Stimulated activated naive B cell treated with anti-CD40 and anti-IgM and Interleukin-4, amounts not matched to agents 10 μg/mL and 1 μg/mL and 100 μg/mL, for 72 hours (primary cell): ENCODE data around the gene PTBP1.
"Not testable (repeated sequence)": the region's sequence is repeated elsewhere in the genome, so short reads cannot be mapped to it uniquely, and the experiment has no call there.

ENCODE experiments used
- ATAC-seq, 2 donors: fragments of 150-1000 bp; cut with Tn5 transposase; replicated peaks; 2 replicates each; pipeline ENCODE4 v1.10.0; 2021; ENCODE audit warnings: moderate library complexity in 1 of 2
- DNase-seq: peaks from one replicate; pipeline ENCODE4 v3.0.0; 2021
- H3K27ac Mint-ChIP-seq: one replicate; pipeline ENCODE4 v1.8.0; 2022; ENCODE audit warnings: mild to moderate bottlenecking, mixed read lengths
- H3K27me3 Mint-ChIP-seq, 2 donors: one replicate each; pipeline ENCODE4 v1.8.0; 2022; ENCODE audit warnings: mixed read lengths in 2 of 2
- H3K36me3 Mint-ChIP-seq, 2 donors: one replicate each; pipeline ENCODE4 v1.8.0; 2022; ENCODE audit warnings: mixed read lengths in 2 of 2, mild to moderate bottlenecking in 1 of 2
- H3K4me1 Mint-ChIP-seq, 2 donors: one replicate each; pipeline ENCODE4 v1.8.0; 2022; ENCODE audit warnings: mixed read lengths in 2 of 2, mild to moderate bottlenecking in 1 of 2
- H3K4me3 Mint-ChIP-seq, 2 donors: one replicate each; pipeline ENCODE4 v1.8.0; 2022; ENCODE audit warnings: mild to moderate bottlenecking in 2 of 2, mixed read lengths in 2 of 2, moderate library complexity in 1 of 2
- H3K9me3 Mint-ChIP-seq, 2 donors: one replicate each; pipeline ENCODE4 v1.8.0; 2022; ENCODE audit warnings: mixed read lengths in 2 of 2, mild to moderate bottlenecking in 1 of 2

PTBP1 gene

DNA sequence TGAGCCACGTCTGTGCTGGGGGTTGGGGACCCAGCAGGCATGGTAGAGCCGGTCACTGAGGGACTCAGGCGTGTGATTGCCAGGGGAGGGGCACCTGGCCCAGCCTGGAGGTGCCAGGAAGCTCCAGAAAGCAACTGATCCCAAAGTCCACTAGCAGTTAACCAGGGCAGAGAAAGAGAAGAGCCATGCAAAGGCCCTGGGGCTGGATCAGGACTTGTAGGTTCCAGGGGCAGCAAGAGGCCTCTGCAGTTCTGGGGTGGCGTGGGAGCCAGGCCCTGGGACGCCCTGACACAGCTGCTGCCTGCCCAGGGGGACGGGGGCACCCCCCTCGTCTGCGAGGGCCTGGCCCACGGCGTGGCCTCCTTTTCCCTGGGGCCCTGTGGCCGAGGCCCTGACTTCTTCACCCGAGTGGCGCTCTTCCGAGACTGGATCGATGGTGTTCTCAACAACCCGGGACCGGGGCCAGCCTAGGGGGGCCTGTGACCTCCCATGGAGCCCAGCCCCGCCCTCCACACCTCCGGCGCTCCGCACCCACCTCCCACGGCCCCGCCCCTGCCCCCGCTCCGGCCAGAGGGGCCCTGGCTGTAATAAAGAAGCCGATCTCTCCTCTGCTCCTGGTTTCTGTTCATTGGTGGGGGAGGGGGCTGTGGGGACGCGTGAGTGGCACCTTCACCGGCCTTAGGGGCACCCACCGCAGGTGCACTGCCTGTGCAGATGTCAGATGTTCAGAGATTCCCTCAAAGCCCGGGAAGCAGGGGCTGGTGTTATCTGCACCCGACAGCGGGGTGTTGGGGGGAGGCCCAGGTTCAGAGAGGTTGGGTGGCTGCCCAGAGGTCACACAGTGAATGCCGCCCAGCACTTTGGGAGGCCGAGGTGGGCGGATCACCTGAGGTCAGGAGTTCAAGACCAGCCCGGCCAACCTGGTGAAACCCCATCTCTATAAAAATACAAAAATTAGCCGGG, 34.4 kb downstream of the PTBP1 start:
- Mint-ChIP-seq H3K4me1 (peaks cover 0 to 4% of the 10 kb centered on the region in 2 donors), H3K27me3 (peaks cover 25 to 44% of the 10 kb centered on the region in 2 donors), H3K36me3 (no peaks in the 10 kb centered on the region), H3K4me3 (no peak overlapping the region), H3K27ac (no peak overlapping the region), H3K9me3 (no peaks in the 10 kb centered on the region)
- ATAC-seq (no peak), DNase-seq (no peak)

DNA sequence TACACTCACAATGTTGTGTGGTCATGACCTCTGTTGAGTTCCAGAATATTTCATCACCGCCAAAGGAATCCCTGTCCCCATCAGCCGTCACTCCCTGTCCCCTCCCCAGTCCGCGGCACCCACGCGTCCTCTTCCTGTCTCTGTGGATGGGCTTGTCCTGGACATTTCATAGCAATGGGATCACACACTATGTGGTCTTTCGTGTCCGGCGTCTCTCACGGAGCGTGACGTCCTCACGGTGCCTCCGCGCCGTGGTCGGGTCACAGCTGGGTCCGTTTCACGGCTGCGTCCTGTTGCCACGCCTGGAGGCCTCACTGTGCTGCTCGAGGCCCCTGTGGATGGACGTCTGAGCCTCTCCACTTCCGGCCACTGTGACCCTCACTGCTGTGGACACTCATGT, 37.0 kb downstream of the PTBP1 start:
- peaks cover 36 to 37% of the 10 kb centered on the region in 2 donors for H3K27me3 Mint-ChIP-seq

DNA sequence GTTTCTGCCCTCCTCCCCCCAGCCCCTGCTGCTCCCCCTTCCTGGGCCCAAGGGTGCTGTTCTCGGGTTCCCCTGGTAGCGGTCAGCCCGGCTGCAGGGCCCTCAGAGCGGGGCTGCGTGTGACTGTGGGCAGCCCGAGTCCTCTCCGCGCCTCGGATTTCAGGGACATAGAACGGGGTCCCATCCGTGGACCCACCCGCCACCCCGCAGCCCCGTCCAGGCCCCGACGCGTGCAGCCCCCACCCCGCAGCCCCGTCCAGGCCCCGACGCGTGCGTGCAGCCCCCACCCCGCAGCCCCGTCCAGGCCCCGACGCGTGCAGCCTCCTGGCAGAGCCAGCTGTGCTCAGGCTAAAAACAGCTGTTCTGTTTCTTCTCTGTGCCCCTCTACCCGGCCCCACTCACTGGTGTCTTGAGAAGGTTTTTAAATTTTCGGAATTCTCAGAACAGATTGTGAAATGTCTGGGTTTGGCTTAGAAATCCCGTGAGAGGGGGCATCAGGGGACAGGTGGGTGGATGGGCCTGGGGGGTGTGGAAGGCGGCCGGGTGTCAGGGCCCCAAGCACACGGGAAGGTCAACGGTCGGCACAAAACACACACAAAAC, 38.1 kb downstream of the PTBP1 start:
- no peaks in the 10 kb centered on the region for H3K36me3 Mint-ChIP-seq
- H3K4me3 Mint-ChIP-seq: no peak overlapping the region
- DNase-seq (no peak), ATAC-seq (no peak)
- H3K9me3 Mint-ChIP-seq: no peaks in the 10 kb centered on the region
- H3K27ac Mint-ChIP-seq: no peak overlapping the region
- H3K27me3 Mint-ChIP-seq: peaks cover 35 to 36% of the 10 kb centered on the region in 2 donors
- peaks cover 0 to 3% of the 10 kb centered on the region in 2 donors for H3K4me1 Mint-ChIP-seq

More for the DNA sequence above, 37.0 kb downstream of the PTBP1 start:
- ATAC-seq (no peak), DNase-seq (no peak)
- H3K4me3 Mint-ChIP-seq: no peak overlapping the region
- H3K27ac Mint-ChIP-seq: peak overlapping the region; percentile 62
- H3K36me3 Mint-ChIP-seq: no peaks in the 10 kb centered on the region
- H3K4me1 Mint-ChIP-seq: peaks cover 0 to 4% of the 10 kb centered on the region in 2 donors
- H3K9me3 Mint-ChIP-seq: no peaks in the 10 kb centered on the region

DNA sequence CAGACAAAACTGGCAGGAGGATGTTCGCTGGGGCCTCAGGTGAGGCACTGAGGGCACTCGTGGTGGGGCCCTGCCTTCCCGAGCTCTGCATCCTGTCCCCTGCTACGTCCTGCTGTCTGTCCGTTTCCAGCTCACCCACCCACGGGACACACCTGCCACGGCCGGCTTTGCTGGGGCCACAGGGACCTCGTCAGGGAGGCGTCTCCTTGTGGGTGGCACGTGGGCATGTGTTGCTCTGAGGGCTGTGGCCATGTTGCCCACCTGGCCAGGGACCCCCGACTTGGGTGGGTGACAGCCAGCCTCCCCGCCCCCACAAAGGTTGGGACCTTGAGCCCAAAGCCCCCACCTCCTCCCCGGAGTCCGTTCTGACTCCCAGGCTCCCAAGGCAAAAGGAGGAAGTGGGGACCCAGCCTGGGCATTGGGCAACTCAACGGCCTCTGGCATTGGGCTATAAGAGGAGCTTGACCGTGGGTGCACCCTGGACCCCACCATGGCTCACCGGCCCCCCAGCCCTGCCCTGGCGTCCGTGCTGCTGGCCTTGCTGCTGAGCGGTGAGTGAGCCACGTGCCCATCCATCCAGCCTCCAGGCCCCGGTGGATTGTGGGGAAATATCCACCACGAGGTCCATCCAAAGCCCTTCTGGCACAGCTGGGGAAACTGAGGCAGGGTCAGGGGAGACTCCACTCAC, 43.4 kb downstream of the PTBP1 start, which contains the start of gene PRTN3:
TSS of gene PRTN3 (plus strand) at position 481 of the 688 bp plus-strand sequence. CDS start at position 491, 10 bp downstream.
- Mint-ChIP-seq H3K4me3 (no peak within 1 kb of the TSS), H3K27me3 (peaks cover 50% of the 10 kb centered on the region in 2 donors), H3K27ac (no peak within 1 kb of the TSS), H3K4me1 (peaks cover 11 to 13% of the 10 kb centered on the region in 2 donors), H3K9me3 (peaks cover 0 to 5% of the 10 kb centered on the region in 2 donors), H3K36me3 (peaks cover 0 to 8% of the 10 kb centered on the region in 2 donors)
- no peak for ATAC-seq
- no peak for DNase-seq

DNA sequence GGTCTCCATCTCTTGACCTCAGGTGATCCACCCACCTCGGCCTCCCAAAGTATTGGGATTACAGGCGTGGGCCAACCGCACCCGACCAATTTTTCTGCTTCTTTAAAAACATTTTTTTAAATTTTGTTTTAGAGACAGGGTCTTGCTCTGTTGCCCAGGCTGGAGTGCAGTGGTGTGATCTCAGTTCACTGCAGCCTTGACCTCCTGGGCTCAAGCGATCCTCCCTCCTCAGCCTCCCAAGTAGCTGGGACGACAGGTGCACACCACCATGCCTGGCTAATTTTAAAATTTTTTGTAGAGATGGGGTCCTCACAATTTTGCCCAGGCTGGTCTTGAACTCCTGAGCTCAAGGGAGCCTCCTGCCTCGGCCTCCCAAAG, 45.5 kb downstream of the PTBP1 start:
- not testable (repeated sequence) for H3K27ac Mint-ChIP-seq, ATAC-seq, H3K9me3 Mint-ChIP-seq, H3K4me3 Mint-ChIP-seq, H3K36me3 Mint-ChIP-seq, DNase-seq
- H3K27me3 Mint-ChIP-seq: peaks cover 47 to 57% of the 10 kb centered on the region in 2 donors
- peaks cover 12 to 14% of the 10 kb centered on the region in 2 donors for H3K4me1 Mint-ChIP-seq

DNA sequence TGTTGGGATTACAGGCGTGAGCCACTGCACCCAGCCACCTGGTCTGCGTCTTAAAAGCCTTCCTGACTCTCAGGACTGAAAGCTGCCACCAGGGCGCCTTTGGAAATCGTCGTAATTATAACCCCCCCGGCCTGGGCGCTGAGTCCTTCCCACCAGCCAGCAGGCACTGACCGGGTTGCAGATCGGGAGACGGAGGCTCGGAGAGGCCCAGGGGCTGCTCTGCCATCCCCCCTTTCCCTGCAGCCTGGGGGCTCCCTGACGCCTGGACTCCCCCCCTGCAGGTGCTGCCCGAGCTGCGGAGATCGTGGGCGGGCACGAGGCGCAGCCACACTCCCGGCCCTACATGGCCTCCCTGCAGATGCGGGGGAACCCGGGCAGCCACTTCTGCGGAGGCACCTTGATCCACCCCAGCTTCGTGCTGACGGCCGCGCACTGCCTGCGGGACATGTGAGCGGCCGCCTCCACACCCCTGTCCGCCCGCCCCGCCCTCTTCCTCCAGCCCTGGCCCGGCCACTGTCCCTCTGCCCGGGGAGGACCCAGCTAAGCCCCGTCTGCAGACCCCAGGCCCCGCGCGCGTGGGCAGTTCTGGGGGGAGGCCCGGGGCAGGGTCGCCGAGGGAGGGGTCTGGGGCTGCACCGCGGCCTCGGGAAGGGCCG, 46.1 kb downstream of the PTBP1 start:
- no peak overlapping the region for H3K4me3 Mint-ChIP-seq
- peaks cover 53 to 62% of the 10 kb centered on the region in 2 donors for H3K27me3 Mint-ChIP-seq
- H3K36me3 Mint-ChIP-seq: peaks cover 0 to 8% of the 10 kb centered on the region in 2 donors
- H3K9me3 Mint-ChIP-seq: peaks cover 0 to 5% of the 10 kb centered on the region in 2 donors
- peaks cover 12 to 14% of the 10 kb centered on the region in 2 donors for H3K4me1 Mint-ChIP-seq
- peak overlapping the region; percentile 25 for H3K27ac Mint-ChIP-seq
- ATAC-seq (peak in 1 of 2 donors; percentile 44), DNase-seq (no peak)

DNA sequence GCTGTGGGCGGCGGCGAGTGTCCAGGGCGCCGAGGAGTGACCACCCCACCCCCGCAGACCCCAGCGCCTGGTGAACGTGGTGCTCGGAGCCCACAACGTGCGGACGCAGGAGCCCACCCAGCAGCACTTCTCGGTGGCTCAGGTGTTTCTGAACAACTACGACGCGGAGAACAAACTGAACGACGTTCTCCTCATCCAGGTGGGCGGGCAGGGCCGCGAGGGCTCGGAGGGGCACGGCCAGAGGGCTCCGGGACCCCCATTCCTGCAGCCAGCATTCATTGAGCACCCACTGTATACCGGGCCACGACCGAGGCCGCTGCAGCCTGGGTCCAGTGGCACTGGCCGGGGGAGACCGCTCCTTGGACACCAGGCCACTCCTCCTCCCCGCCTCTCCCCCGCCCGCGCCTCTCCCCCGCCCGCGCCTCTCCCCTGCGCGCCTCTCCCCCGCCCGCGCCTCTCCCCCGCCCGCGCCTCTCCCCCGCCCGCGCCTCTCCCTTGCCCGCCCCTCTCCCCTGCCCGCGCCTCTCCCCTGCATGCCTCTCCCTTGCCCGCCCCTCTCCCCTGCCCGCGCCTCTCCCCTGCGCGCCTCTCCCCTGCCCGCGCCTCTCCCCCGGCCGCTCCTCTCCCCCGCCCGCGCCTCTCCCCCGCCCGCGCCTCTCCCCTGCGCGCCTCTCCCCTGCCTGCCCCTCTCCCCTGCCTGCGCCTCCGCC, 46.7 kb downstream of the PTBP1 start:
- Mint-ChIP-seq H3K27me3 (peaks cover 52 to 64% of the 10 kb centered on the region in 2 donors), H3K27ac (peak overlapping the region; percentile 80), H3K4me3 (peak overlapping the region in 1 of 2 donors; percentile 74)

DNA sequence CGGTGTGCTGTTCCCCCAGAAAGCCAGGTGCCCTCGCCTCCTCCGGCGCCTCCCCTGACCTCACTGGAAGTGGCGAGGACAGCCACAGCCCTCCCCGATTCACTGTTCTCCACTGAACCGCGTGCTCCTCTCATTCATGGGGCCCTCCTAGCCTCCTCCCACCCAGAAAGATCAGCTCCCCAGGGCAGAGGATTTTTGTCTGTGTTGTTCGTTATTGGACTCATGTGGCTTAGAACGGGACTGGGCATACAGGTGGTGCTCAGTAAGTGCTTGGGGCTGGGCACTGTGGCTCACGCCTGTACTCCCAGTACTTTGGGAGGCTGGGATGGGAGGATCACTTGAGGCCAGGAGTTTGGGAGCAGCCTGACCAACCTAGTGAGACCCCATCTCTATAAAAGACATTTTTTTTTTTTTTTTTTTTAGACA, 47.3 kb downstream of the PTBP1 start:
- peaks cover 12 to 13% of the 10 kb centered on the region in 2 donors for H3K4me1 Mint-ChIP-seq
- DNase-seq: no peak
- peaks cover 0 to 5% of the 10 kb centered on the region in 2 donors for H3K9me3 Mint-ChIP-seq
- peaks cover 49 to 64% of the 10 kb centered on the region in 2 donors for H3K27me3 Mint-ChIP-seq
- peak overlapping the region; percentile 80 for H3K27ac Mint-ChIP-seq
- ATAC-seq: peak in 1 of 2 donors; percentile 20
- H3K4me3 Mint-ChIP-seq: peak overlapping the region in 1 of 2 donors; percentile 74
- peaks cover 0 to 8% of the 10 kb centered on the region in 2 donors for H3K36me3 Mint-ChIP-seq

More for the DNA sequence above, 46.7 kb downstream of the PTBP1 start:
- ATAC-seq (no peak), DNase-seq (no peak)
- peaks cover 12 to 14% of the 10 kb centered on the region in 2 donors for H3K4me1 Mint-ChIP-seq
- peaks cover 0 to 5% of the 10 kb centered on the region in 2 donors for H3K9me3 Mint-ChIP-seq
- H3K36me3 Mint-ChIP-seq: peaks cover 0 to 8% of the 10 kb centered on the region in 2 donors

DNA sequence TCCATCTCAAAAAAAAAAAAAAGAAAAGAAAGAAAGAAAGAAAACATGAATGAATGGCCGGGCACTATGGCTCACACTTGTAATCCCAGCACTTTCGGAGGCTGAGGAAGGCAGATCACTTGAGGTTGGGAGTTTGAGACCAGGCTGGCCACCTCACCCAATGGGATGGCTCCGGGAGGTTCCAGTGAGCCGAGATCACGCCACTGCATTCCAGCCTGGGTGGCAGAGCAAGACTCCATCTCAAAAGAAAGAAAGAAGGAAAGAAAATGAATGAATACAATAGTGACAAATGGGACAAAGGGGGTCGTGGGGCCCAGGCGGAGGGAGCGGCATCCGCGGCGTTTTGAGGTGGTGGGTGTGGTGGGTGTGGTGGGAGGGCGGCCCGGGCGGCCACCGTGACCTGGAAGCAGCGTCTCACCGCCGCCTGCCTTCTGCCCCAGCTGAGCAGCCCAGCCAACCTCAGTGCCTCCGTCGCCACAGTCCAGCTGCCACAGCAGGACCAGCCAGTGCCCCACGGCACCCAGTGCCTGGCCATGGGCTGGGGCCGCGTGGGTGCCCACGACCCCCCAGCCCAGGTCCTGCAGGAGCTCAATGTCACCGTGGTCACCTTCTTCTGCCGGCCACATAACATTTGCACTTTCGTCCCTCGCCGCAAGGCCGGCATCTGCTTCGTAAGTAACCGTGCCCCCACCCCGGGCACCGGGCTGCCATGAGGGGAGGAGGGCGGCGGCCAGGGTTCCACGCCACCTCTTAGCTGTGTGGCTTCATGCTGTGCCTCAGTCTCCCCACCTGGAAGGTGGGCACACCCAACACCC, 48.7 kb downstream of the PTBP1 start:
- Mint-ChIP-seq H3K4me3 (no peak overlapping the region), H3K36me3 (peaks cover 0 to 8% of the 10 kb centered on the region in 2 donors), H3K27ac (no peak overlapping the region), H3K27me3 (peaks cover 53 to 75% of the 10 kb centered on the region in 2 donors), H3K9me3 (peaks cover 0 to 5% of the 10 kb centered on the region in 2 donors), H3K4me1 (peaks cover 11 to 12% of the 10 kb centered on the region in 2 donors)
- ATAC-seq (no peak), DNase-seq (no peak)

DNA sequence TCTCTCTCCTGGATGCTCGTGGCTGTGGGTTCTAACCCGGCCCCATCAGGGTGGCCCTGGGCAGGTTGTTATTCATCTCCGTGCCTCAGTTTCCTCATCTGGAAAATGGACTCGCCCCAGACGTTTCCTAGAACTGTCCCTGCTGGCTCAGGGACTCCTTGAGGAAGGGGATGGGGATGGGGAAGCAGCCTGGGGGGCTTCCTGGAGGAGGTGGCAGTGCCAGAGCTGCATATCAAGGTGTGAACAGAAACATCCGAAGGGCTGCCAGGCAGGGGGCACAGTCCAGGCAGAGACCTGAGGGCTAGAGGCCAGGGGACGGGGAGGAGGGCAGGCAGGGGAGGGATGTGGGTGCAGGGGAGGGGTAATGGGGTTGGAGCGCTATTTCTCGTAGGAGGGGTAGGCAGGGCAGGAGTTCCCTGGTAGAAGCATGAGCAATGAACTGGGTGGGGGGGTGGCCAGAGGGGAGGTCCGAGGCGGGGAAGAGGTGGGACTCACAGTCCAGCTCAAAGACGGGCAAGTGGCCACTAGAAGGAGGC, 51.2 kb downstream of the PTBP1 start:
- ATAC-seq (no peak), DNase-seq (no peak)
- no peak overlapping the region for H3K4me3 Mint-ChIP-seq
- H3K9me3 Mint-ChIP-seq: no peaks in the 10 kb centered on the region
- H3K27me3 Mint-ChIP-seq: peaks cover 47 to 80% of the 10 kb centered on the region in 2 donors
- H3K4me1 Mint-ChIP-seq: peaks cover 6 to 12% of the 10 kb centered on the region in 2 donors
- H3K36me3 Mint-ChIP-seq: peaks cover 0 to 4% of the 10 kb centered on the region in 2 donors
- H3K27ac Mint-ChIP-seq: no peak overlapping the region

DNA sequence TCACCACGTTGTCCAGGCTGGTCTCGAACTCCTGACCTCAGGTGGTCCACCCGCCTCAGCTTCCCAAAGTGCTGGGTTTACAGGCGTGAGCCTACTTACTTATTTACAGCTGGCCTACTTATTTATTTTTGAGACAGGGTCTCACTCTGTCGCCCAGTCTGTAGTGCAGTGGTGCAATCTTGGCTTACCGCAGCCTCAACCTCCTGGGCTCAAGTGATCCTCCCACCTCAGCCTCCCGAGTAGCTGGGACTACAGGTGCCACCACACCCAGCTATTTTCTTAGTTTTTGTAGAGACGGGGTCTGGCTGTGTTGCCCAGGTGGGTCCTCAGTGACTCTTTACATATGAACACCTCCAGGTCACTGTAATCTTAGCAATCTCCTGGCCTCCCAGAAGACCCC, 51.9 kb downstream of the PTBP1 start:
- peaks cover 47 to 78% of the 10 kb centered on the region in 2 donors for H3K27me3 Mint-ChIP-seq

More for the DNA sequence above, 51.9 kb downstream of the PTBP1 start:
- DNase-seq, H3K27ac Mint-ChIP-seq, H3K9me3 Mint-ChIP-seq, ATAC-seq, H3K36me3 Mint-ChIP-seq, H3K4me3 Mint-ChIP-seq: not testable (repeated sequence)
- H3K4me1 Mint-ChIP-seq: peaks cover 6 to 12% of the 10 kb centered on the region in 2 donors
